ENCODE data around the gene HERC3. TPM values are rescaled to one million over a fixed set of nuclear protein-coding genes. Genes with fewer than 3 reads are reported as not detected.

The HERC3 gene
- polyA plus RNA-seq, 3 donors = 30.5 to 36.9 (median 36.7) TPM

DNA sequence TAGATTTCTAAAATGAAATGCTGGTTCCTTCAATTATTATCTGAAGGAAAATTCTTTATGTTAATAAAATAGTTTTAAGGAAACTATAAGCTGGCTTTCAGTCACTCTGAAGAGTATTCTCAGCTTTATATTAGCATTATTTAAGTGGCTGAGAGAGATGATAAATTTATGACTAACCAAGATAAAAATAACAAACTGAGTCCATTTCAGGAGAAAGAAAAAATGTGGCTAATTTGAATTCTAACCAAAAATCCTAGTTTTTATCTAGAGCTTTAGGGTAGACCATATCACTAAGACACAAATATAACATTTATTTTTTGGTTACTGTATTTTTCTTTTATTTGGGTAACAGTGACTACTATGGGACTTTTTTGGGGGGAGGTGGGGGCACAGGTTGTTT, 164.8 kb downstream of the HERC3 start:
- Mint-ChIP-seq H3K4me3 (no peak overlapping the region), H3K4me1 (no peaks in the 10 kb centered on the region), H3K9me3 (no peaks in the 10 kb centered on the region), H3K27me3 (ENCODE audit: low read depth in 3 of 3) (no peaks in the 10 kb centered on the region), H3K36me3 (peaks cover 71 to 72% of the 10 kb centered on the region in 2 donors), H3K27ac (no peak overlapping the region)
- Histone ChIP-seq H3K9me3 (replicated peaks in 1 of 2; ENCODE audit: control insufficient read depth in 1 of 2, insufficient read depth in 1 of 2, low read length in 2 of 2) (no peaks in the 10 kb centered on the region), H3K27me3 (ENCODE audit: control insufficient read depth in 2 of 2, insufficient read depth in 2 of 2, low read length in 2 of 2) (no peaks in the 10 kb centered on the region), H3K79me2 (ENCODE audit: insufficient read depth, low read length) (no peaks in the 10 kb centered on the region), H4K20me1 (ENCODE audit: insufficient read depth, low read length) (no peaks in the 10 kb centered on the region), H3K4me3 (replicated peaks in 1 of 3; ENCODE audit: low read depth in 2 of 3, low read length in 3 of 3) (no peak overlapping the region), H3K36me3 (replicated peaks in 1 of 2; ENCODE audit: control insufficient read depth in 1 of 2, insufficient read depth in 2 of 2, low read length in 2 of 2) (peaks cover 61 to 93% of the 10 kb centered on the region in 2 donors), H3K9ac (ENCODE audit: insufficient read depth, low read length, poor library complexity, severe bottlenecking) (no peak overlapping the region), H3K4me2 (replicated peaks; ENCODE audit: extremely low read depth, low read length, poor library complexity, severe bottlenecking) (no peak overlapping the region), H3K4me1 (ENCODE audit: control insufficient read depth in 1 of 2, insufficient read depth in 2 of 2, low read length in 2 of 2) (no peaks in the 10 kb centered on the region), H3K27ac (ENCODE audit: low read depth in 1 of 2, low read length in 2 of 2) (no peak overlapping the region), H2AFZ (ENCODE audit: insufficient read depth, low read depth, low read length, poor library complexity, severe bottlenecking) (no peak overlapping the region)
- intact Hi-C loops (cut with micrococcal nuclease) = no loop called here
- TF ChIP-seq CTCF (IDR thresholded peaks at IDR 0.05) = no peak
- no peak for DNase-seq

DNA sequence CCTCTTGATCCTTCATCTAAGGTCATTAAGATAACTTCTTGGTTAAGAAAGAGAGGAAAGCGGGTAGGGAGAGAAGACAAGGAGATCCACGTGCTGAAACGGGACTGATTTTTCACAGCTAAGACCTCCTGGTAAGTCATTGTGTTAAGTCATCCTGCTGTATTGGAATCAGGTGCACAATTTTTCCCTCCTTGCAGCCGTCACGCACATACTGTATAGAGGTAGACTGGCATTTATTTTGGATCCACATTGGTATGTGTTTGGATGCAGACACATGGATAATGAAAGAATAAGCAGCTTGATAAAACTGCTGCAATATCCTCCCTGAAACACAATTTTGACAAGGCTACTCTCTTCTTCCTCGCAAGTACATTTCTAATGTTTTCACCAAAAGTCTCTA, 165.5 kb downstream of the HERC3 start:
- no peak for DNase-seq
- no peaks in the 10 kb centered on the region for H3K4me1 Mint-ChIP-seq
- no peak overlapping the region for H3K4me2 ChIP-seq (replicated peaks; ENCODE audit: extremely low read depth, low read length, poor library complexity, severe bottlenecking)
- H3K27ac Mint-ChIP-seq = no peak overlapping the region
- no peak overlapping the region for H3K4me3 ChIP-seq (replicated peaks in 1 of 3; ENCODE audit: low read depth in 2 of 3, low read length in 3 of 3)
- no peaks in the 10 kb centered on the region for H4K20me1 ChIP-seq (ENCODE audit: insufficient read depth, low read length)
- H3K27ac ChIP-seq (ENCODE audit: low read depth in 1 of 2, low read length in 2 of 2) = no peak overlapping the region
- no peak overlapping the region for H3K4me3 Mint-ChIP-seq
- H3K9me3 ChIP-seq (replicated peaks in 1 of 2; ENCODE audit: control insufficient read depth in 1 of 2, insufficient read depth in 1 of 2, low read length in 2 of 2) = no peaks in the 10 kb centered on the region
- TF ChIP-seq CTCF (IDR thresholded peaks at IDR 0.05) = no peak
- H3K27me3 Mint-ChIP-seq (ENCODE audit: low read depth in 3 of 3) = no peaks in the 10 kb centered on the region
- no peaks in the 10 kb centered on the region for H3K27me3 ChIP-seq (ENCODE audit: control insufficient read depth in 2 of 2, insufficient read depth in 2 of 2, low read length in 2 of 2)
- peaks cover 0 to 2% (median 0%) of the 10 kb centered on the region in 7 donors for H3K9me3 Mint-ChIP-seq
- H3K4me1 ChIP-seq (ENCODE audit: control insufficient read depth in 1 of 2, insufficient read depth in 2 of 2, low read length in 2 of 2) = no peaks in the 10 kb centered on the region
- no peaks in the 10 kb centered on the region for H3K79me2 ChIP-seq (ENCODE audit: insufficient read depth, low read length)
- 95% methylated on average over 4 of the region's 6 CpGs for WGBS (ENCODE audit: insufficient coverage)
- intact Hi-C loops (cut with micrococcal nuclease) = no loop called here
- H3K9ac ChIP-seq (ENCODE audit: insufficient read depth, low read length, poor library complexity, severe bottlenecking) = no peak overlapping the region
- H3K36me3 Mint-ChIP-seq = peaks cover 70 to 74% of the 10 kb centered on the region in 2 donors
- H3K36me3 ChIP-seq (replicated peaks in 1 of 2; ENCODE audit: control insufficient read depth in 1 of 2, insufficient read depth in 2 of 2, low read length in 2 of 2) = peaks cover 61 to 93% of the 10 kb centered on the region in 2 donors
- no peak overlapping the region for H2AFZ ChIP-seq (ENCODE audit: insufficient read depth, low read depth, low read length, poor library complexity, severe bottlenecking)

Small RNA genes lying within 50 kb of the gene (small RNA-seq; reads per million reads assigned to genes)
- not detected for gene RF02115 (ENCODE audit: insufficient read length, low read depth)
- gene RNU6-33P (ENCODE audit: insufficient read length, low read depth) = not detected

Other genes starting within 250 kb of the HERC3 start
- 1 to 10 TPM; 4.1 to 9.4 (median 6.1) TPM for gene HERC6, start 213.6 kb upstream of the HERC3 start, polyA plus RNA-seq
- gene HERC5, start 135.4 kb upstream of the HERC3 start, polyA plus RNA-seq = 10 to 100 TPM in 1 of 3 donors, 1 to 10 TPM in 2; 2.9 to 10.4 (median 8.1) TPM
- gene PYURF, start 68.7 kb upstream of the HERC3 start, polyA plus RNA-seq = 100 to 1,000 TPM in 2 of 3 donors, 10 to 100 TPM in 1; 18.8 to 227 (median 220) TPM
- gene NAP1L5, start 105.3 kb downstream of the HERC3 start, polyA plus RNA-seq = under 1 TPM; 0.18 to 0.87 (median 0.41) TPM